ENCODE measurements around the gene C6orf136.

C6orf136 gene

GRCh38 chr6:30601815-30602641 is 44.9 kb upstream of the C6orf136 start:
- H3K4me3 ChIP-seq (ENCODE audit: insufficient read length, low read depth) = no peak overlapping the region
- H3K4me1 ChIP-seq (ENCODE audit: insufficient read depth, insufficient read length) = no peaks in the 10 kb centered on the region
- H3K9ac ChIP-seq (ENCODE audit: insufficient read length, low read depth) = no peak overlapping the region
- H3K9me3 ChIP-seq (ENCODE audit: insufficient read depth, low read length) = no peaks in the 10 kb centered on the region
- no peaks in the 10 kb centered on the region for H3K27me3 ChIP-seq (ENCODE audit: insufficient read depth, insufficient read length)
- DNase-seq (ENCODE audit: low read depth, low spot score) = no peak
- TF ChIP-seq SUZ12 (IDR thresholded peaks at IDR 0.05; ENCODE audit: extremely low read depth, insufficient read depth, insufficient read length) = no peak
- TF ChIP-seq ZNF274 (IDR thresholded peaks at IDR 0.05; ENCODE audit: low read depth, low read length) = no peak
- TF ChIP-seq YY1 (IDR thresholded peaks at IDR 0.05; ENCODE audit: insufficient read depth, insufficient read length) = no peak
- H3K36me3 ChIP-seq (ENCODE audit: insufficient read depth, insufficient read length, low read length) = peaks cover 70% of the 10 kb centered on the region

- Histone ChIP-seq H3K4me1 (ENCODE audit: insufficient read depth, insufficient read length) (no peaks in the 10 kb centered on the region), H3K27me3 (ENCODE audit: insufficient read depth, insufficient read length) (no peaks in the 10 kb centered on the region), H3K4me3 (ENCODE audit: insufficient read length, low read depth) (no peak overlapping the region), H3K36me3 (ENCODE audit: insufficient read depth, insufficient read length, low read length) (peaks cover 88% of the 10 kb centered on the region), H3K9ac (ENCODE audit: insufficient read length, low read depth) (no peak overlapping the region), H3K9me3 (ENCODE audit: insufficient read depth, low read length) (no peaks in the 10 kb centered on the region)
- TF ChIP-seq ZNF274 (IDR thresholded peaks at IDR 0.05; ENCODE audit: low read depth, low read length) (no peak), YY1 (IDR thresholded peaks at IDR 0.05; ENCODE audit: insufficient read depth, insufficient read length) (no peak)
- no peak for DNase-seq (ENCODE audit: low read depth, low spot score)
These were observed 43.0 kb upstream of the C6orf136 start for GRCh38 chr6:30603961-30604360.

DNA sequence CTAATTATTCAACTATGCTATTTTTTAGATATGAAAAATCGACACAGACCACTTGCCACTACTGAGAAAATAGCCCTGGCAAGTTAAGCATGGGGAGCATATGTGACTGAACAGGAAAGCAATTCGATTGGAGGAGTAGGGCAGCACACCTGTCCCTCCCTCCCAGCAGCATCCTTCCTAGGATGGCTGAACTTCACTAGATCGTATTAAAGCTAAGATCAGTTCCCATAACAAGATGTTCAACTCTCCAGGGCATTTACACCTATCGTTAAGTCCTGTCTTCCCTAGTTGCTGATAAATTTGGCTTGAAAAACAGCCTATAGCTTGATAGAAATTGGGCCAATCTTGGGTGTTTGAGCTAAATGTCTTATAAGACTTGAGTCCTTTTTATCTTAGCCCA is 36.9 kb upstream of the C6orf136 start:
- no peak overlapping the region for H3K4me3 ChIP-seq (ENCODE audit: insufficient read length, low read depth)
- H3K36me3 ChIP-seq (ENCODE audit: insufficient read depth, insufficient read length, low read length) = peaks cover 90% of the 10 kb centered on the region
- no peaks in the 10 kb centered on the region for H3K4me1 ChIP-seq (ENCODE audit: insufficient read depth, insufficient read length)
- no peak for TF ChIP-seq ZNF274 (IDR thresholded peaks at IDR 0.05; ENCODE audit: low read depth, low read length)
- TF ChIP-seq YY1 (IDR thresholded peaks at IDR 0.05; ENCODE audit: insufficient read depth, insufficient read length) = no peak
- no peaks in the 10 kb centered on the region for H3K9me3 ChIP-seq (ENCODE audit: insufficient read depth, low read length)
- no peak for DNase-seq (ENCODE audit: low read depth, low spot score)
- H3K9ac ChIP-seq (ENCODE audit: insufficient read length, low read depth) = no peak overlapping the region
- no peaks in the 10 kb centered on the region for H3K27me3 ChIP-seq (ENCODE audit: insufficient read depth, insufficient read length)

GRCh38 chr6:30611150-30611855 is 35.6 kb upstream of the C6orf136 start:
- Histone ChIP-seq H3K27me3 (ENCODE audit: insufficient read depth, insufficient read length) (no peaks in the 10 kb centered on the region), H3K4me3 (ENCODE audit: insufficient read length, low read depth) (no peak overlapping the region), H3K9ac (ENCODE audit: insufficient read length, low read depth) (no peak overlapping the region), H3K36me3 (ENCODE audit: insufficient read depth, insufficient read length, low read length) (peaks cover 86% of the 10 kb centered on the region), H3K9me3 (ENCODE audit: insufficient read depth, low read length) (no peaks in the 10 kb centered on the region), H3K4me1 (ENCODE audit: insufficient read depth, insufficient read length) (no peaks in the 10 kb centered on the region)
- no peak for TF ChIP-seq ZNF274 (IDR thresholded peaks at IDR 0.05; ENCODE audit: low read depth, low read length)
- TF ChIP-seq YY1 (IDR thresholded peaks at IDR 0.05; ENCODE audit: insufficient read depth, insufficient read length) = no peak
- no peak for TF ChIP-seq SUZ12 (IDR thresholded peaks at IDR 0.05; ENCODE audit: extremely low read depth, insufficient read depth, insufficient read length)
- DNase-seq (ENCODE audit: low read depth, low spot score) = no peak

- TF ChIP-seq ZNF274 (IDR thresholded peaks at IDR 0.05; ENCODE audit: low read depth, low read length) (no peak), SUZ12 (IDR thresholded peaks at IDR 0.05; ENCODE audit: extremely low read depth, insufficient read depth, insufficient read length) (no peak), YY1 (IDR thresholded peaks at IDR 0.05; ENCODE audit: insufficient read depth, insufficient read length) (no peak)
- Histone ChIP-seq H3K4me3 (ENCODE audit: insufficient read length, low read depth) (no peak overlapping the region), H3K9me3 (ENCODE audit: insufficient read depth, low read length) (no peaks in the 10 kb centered on the region), H3K4me1 (ENCODE audit: insufficient read depth, insufficient read length) (no peaks in the 10 kb centered on the region), H3K9ac (ENCODE audit: insufficient read length, low read depth) (no peak overlapping the region), H3K27me3 (ENCODE audit: insufficient read depth, insufficient read length) (no peaks in the 10 kb centered on the region), H3K36me3 (ENCODE audit: insufficient read depth, insufficient read length, low read length) (peaks cover 86% of the 10 kb centered on the region)
- DNase-seq (ENCODE audit: low read depth, low spot score) = no peak
These were observed 35.1 kb upstream of the C6orf136 start for GRCh38 chr6:30611856-30612194.

DNA sequence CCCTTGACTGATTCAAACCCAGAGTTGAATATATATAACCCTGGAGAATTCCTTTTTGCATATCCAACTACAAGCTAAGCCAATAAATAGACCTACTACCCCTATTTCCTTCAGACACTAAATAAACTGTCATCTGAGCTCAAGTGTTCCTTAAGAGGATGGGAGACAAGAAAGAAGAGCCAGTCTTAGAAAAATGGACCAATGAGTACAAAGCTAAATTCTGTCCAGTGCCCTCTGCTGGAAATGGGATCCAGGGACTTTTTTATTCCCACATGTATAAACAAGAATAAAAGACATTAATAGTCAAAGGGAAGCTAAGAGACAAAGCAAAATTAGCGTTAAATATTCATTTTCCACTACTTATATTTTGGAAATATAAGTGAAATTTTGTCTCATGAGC is 34.7 kb upstream of the C6orf136 start:
- DNase-seq (ENCODE audit: low read depth, low spot score) = no peak
- no peak overlapping the region for H3K4me3 ChIP-seq (ENCODE audit: insufficient read length, low read depth)
- H3K9me3 ChIP-seq (ENCODE audit: insufficient read depth, low read length) = no peaks in the 10 kb centered on the region
- TF ChIP-seq YY1 (IDR thresholded peaks at IDR 0.05; ENCODE audit: insufficient read depth, insufficient read length) (no peak), SUZ12 (IDR thresholded peaks at IDR 0.05; ENCODE audit: extremely low read depth, insufficient read depth, insufficient read length) (no peak), ZNF274 (IDR thresholded peaks at IDR 0.05; ENCODE audit: low read depth, low read length) (no peak)
- no peaks in the 10 kb centered on the region for H3K4me1 ChIP-seq (ENCODE audit: insufficient read depth, insufficient read length)
- peaks cover 84% of the 10 kb centered on the region for H3K36me3 ChIP-seq (ENCODE audit: insufficient read depth, insufficient read length, low read length)
- no peaks in the 10 kb centered on the region for H3K27me3 ChIP-seq (ENCODE audit: insufficient read depth, insufficient read length)
- no peak overlapping the region for H3K9ac ChIP-seq (ENCODE audit: insufficient read length, low read depth)

DNA sequence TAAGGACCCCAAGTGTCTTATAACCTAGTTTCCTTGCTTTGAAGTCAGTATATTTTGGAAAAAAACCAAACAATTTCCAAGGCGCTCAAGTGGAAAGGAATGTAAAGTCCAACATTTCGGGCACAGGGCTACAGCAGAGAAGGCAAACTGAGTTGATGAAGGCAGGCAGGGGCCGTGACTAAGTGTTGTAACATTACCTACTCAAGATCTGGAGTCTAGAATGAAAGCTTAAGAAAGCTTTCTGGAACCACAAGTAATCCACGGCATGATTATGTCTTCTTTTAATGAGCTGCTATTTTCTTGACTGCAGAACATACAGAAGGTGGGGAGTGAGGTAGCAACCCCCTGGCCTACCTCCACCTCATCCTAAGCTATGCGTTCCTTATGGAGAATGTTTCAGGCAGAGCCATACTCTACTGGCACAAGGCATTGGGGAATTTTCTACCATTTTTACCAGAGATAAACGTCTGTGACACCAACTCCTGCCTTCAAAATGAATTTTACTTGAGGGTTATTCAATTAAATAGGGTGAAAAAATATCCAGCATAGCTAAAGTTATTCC is 34.2 kb upstream of the C6orf136 start:
- no peak overlapping the region for H3K9ac ChIP-seq (ENCODE audit: insufficient read length, low read depth)
- no peak overlapping the region for H3K4me3 ChIP-seq (ENCODE audit: insufficient read length, low read depth)
- TF ChIP-seq ZNF274 (IDR thresholded peaks at IDR 0.05; ENCODE audit: low read depth, low read length) (no peak), YY1 (IDR thresholded peaks at IDR 0.05; ENCODE audit: insufficient read depth, insufficient read length) (no peak), SUZ12 (IDR thresholded peaks at IDR 0.05; ENCODE audit: extremely low read depth, insufficient read depth, insufficient read length) (no peak)
- H3K36me3 ChIP-seq (ENCODE audit: insufficient read depth, insufficient read length, low read length) = peaks cover 79% of the 10 kb centered on the region
- no peaks in the 10 kb centered on the region for H3K4me1 ChIP-seq (ENCODE audit: insufficient read depth, insufficient read length)
- DNase-seq (ENCODE audit: low read depth, low spot score) = no peak
- H3K27me3 ChIP-seq (ENCODE audit: insufficient read depth, insufficient read length) = no peaks in the 10 kb centered on the region
- no peaks in the 10 kb centered on the region for H3K9me3 ChIP-seq (ENCODE audit: insufficient read depth, low read length)
